GM18505 (cell line): ENCODE measurements around the gene SESN2.
"Not testable (repeated sequence)": the region's sequence is repeated elsewhere in the genome, so short reads cannot be mapped to it uniquely, and the experiment has no call there.

Experiments used
- ATAC-seq: cut with Tn5 transposase; IDR thresholded peaks from one replicate; pipeline ENCODE4 v1.9.1; 2021; ENCODE audit not compliant: unreplicated experiment
- POLR2A ChIP-seq: IDR thresholded peaks from 4 replicates; pipeline ENCODE4 v1.6.1; 2011; ENCODE audit warnings: borderline replicate concordance; ENCODE audit not compliant: insufficient read depth, insufficient read length; ENCODE audit errors: extremely low read depth

Gene SESN2

DNA sequence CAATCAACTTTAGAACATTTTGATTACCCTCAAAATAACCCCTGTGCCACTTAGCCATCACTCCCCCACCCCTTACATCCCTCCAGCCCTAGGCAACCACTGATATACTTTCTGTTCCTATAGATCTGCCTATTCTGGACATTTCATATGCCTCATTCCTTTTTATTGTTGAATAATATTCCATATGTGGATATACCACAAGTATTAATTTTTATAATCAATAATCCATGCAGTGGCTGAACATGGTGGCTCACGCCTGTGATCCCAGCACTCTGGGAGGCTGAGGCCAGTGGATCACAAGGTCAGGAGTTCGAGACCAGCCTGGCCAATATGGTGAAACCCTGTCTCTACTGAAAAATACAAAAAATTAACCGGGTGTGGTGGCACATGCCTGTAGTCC is 49.4 kb downstream of the SESN2 start:
- TF ChIP-seq POLR2A, result no peak
- ATAC-seq, result no peak

DNA sequence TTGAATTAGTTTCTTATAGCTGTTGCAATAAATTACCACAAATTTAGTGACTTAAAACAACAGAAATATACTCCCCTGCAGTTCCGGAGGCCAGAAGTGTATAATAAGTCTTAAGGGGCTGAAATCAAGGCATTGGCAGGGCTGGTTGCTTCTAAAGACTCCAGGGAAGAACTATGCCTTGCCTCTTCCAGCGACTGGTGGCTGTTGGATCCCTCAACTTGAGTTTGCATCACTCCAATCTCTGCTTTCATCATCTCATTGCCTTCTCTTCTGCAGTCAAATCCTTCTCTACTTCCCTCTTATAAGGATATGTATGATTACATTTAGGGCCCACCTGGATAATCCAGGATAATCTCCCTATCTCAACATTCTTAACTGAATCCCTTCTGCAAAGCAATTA is 50.4 kb downstream of the SESN2 start:
- no peak for ATAC-seq

DNA sequence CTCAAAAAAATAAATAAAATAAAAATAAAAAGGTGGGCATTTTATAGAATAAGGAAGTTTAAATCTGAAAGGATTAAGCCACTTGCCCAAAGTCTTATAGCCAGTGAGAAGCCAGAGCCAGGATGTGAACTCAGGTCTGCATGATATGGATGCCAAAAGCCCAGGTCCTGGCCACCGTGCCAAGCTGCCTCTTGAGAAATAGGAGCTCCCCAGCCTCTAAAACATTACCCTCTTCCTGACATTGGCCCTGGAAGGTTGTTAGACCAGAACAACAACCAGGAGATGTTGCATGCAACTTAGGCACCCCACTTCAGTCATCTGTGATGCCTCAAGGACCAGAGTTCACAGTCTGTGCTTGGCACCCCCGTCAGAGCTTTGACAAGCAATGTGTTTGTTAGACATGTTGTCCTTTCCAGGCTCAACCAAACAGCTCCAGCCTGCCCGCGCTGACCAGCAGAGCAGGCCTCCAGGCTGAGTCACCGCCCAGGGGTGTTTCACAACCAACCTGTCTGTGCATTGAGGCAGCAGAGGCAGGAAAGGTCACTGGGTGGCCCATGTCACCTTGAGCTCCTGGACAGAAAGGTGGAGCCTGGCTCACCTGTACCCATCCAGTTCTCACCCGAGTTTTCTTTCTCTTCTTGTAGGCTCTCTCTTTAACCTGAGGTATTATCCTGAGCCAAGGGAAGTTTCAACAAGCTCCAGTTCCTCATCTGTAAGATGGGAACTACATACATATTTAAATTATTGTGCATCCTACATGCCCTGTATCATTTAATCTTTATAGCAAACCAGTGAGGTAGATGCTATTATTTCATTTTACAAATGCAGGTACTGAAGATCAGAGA is 54.6 kb downstream of the SESN2 start:
- no peak for ATAC-seq
- no peak for TF ChIP-seq POLR2A

More for the DNA sequence above, 50.4 kb downstream of the SESN2 start:
- no peak for TF ChIP-seq POLR2A

DNA sequence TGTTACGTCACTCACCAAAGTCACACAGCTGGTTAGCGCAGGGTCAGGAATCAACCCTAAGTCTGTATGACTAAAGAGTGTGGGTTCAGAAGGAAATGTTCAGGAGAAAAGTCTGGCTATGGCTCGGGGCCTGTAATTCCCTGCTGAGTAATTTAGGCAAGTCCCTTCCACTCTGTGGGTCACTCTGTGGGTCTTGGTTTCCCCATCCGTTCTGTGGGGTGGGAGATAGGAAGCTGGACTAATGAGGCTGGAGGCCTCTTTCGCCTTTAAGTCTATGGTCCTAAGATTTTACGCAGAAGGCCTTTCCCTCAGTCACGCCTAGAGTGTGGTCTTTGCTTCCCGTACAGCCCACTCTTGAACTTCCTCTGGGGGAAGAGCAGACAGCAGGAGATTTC is 55.2 kb downstream of the SESN2 start:
- no peak for ATAC-seq
- no peak for TF ChIP-seq POLR2A

DNA sequence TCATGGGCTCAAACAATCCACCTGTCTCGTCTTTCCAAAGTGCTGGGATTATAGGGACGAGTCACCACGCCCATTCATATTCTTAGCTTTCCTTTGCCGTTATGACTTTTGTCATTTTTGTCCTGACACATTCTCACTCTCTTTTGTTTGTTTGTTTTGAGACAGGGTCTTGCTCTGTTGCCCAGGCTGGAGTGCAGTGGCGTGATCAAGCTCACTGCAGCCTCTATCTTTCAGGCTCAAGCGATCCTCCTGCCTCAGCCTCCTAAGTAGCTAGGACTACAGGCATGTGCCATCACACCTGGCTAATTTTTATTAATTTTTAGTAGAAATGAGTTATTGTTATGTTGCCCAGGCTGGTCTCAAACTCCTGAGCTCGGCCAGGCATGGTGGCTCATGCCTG is 57.7 kb downstream of the SESN2 start:
- no peak for ATAC-seq
- TF ChIP-seq POLR2A, result no peak

DNA sequence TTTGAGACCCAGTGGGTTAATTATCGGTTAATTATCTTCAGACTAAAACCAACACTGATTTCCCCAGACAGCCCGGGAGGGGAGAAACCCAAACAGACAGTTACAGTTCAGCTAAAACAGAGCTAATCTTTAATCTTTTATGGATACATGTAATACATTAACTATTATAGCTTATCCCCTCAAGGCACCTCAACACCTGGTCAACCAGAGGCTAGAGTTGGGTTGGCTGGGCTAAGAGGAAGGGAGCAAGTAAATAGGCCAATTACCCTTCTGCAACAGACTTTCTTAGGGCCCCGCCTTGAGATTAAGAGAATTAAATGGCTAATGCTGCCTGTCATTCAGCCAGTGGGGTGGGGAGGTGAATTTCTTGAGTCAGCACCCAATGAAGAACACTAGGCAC is 62.9 kb downstream of the SESN2 start:
- TF ChIP-seq POLR2A, result no peak
- ATAC-seq, result no peak

DNA sequence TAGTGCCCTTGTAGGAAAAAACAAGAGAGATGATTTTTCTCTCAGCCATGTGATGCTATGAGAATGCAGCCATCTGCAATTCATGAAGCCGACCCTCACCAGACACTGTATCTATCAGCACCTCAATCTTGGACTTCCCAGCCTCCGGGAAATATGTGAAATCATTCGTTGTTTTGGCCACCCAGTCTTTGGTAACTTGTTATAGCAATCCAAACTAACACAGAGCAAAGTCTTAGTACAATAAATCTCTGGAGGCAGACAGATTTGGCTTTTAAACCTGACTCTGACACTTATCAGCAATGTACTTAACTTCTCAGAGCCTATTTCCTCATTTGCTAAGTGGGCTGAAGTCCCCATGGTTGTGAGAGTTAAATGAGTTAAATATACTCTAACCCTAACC is 64.4 kb downstream of the SESN2 start:
- no peak for TF ChIP-seq POLR2A
- no peak for ATAC-seq

DNA sequence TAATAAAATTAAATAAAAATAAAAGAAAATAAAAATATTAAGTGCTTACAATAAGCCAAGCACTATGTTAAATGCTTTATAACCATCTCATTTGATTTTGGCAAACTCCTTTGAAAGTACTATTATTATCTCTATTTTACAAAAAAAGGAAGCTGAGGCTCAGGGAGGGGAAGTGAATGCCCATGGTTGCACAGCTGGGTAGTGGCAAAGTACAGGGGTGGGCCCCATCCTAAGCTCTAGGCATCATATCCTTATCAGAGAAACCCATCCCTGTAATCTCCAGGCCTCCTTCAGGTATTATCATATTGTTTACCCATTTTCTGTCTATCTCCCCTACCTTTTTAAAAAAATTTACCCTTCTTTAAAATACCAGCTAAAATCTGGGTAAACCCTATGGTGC is 67.2 kb downstream of the SESN2 start:
- no peak for TF ChIP-seq POLR2A
- no peak for ATAC-seq

DNA sequence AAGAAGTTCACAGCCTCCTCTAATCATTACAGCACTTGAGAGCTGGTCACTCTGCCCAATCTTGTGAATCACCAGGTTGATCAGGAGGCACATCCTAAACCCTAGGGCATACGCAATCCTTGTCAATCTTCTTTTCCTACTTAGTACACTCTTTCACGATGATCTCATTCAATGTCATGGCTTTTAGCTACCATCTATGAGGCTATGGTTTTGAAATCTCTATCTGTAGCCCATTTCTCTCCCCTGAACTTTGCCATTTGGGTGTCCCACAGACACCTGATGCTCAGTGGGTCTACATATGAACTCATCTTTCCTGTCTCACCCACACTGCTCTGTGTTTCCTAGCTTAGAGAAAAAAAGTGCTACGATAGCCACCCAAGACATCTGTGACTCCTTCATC is 67.7 kb downstream of the SESN2 start:
- no peak for ATAC-seq
- no peak for TF ChIP-seq POLR2A

DNA sequence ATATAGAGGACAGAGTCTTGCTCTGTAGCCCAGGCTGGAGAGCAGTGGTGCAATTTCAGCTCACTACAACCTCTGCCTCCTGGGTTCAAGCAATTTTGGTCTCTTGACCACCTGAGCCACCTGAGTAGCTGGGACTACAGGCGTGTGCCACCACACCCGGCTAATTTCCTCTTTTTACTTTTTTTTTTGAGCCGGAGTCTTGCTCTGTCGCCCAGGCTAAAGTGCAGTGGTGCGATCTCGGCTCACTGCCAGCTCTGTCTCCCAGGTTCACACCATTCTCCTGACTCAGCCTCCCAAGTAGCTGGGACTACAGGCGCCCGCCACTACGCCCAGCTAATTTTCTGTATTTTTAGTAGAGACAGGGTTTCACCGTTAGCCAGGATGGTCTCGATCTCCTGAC is 68.1 kb downstream of the SESN2 start:
- ATAC-seq, result not testable (repeated sequence)

DNA sequence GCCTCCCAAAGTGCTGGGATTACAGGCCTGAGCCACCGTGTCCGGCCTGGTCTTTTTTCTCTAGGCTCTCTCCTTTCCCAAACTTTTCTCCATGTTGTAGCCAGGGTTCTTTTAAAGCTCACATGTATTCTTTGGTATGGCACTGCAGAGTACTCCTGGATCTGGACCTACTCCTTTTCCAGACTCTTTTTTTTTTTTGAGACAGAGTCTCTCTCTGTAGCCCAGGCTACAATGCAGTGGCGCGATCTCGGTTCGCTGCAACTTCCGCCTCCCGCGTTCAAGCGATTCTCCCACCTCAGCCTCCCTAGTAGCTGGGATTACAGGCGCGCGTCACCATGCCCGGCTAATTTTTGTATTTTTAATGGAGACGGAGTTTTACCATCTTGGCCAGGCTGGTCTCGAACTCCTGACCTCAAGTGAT is 68.9 kb downstream of the SESN2 start:
- TF ChIP-seq POLR2A, result no peak

DNA sequence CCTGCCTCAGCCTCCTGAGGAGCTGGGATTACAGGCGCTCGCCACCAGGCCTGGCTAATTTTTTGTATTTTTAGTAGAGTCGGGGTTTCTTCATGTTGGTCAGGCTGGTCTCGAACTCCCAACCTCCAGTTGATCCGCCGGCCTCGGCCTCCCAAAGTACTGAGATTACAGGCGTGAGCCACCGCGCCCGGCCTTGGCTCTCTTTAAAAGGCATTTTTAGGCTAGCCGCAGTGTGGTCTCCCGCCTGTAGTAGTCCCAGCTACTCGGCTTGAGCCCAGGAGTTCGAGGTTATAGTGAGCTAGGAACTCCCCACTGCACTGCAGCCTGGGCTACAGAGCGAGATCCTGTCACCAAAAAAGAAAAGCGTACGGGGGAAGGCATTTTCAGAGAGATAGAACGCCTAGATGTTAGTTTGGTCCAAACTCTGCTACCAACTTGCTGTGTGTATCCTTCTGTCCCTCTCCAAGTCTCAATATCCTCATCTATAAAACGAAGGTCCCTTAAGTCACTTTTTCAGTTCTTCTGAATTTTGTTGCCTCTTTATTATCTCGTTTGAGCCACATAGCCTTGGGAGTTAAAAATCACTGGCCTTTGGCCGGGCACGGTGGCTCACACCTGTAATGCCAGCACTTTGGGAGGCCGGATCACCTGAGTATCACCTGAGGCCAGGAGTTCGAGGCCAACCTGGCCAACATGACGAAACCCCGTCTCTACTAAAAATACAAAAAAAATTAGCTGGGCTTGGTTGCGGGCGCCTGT is 70.3 kb downstream of the SESN2 start:
- no peak for TF ChIP-seq POLR2A
- no peak for ATAC-seq

More for the DNA sequence above, 68.9 kb downstream of the SESN2 start:
- ATAC-seq, result no peak
